NCI-H128 (cell line): ENCODE measurements around the gene E4F1.
"Not testable (repeated sequence)": the region's sequence is repeated elsewhere in the genome, so short reads cannot be mapped to it uniquely, and the experiment has no call there.

Experiments used
- DNase-seq: peaks from one replicate; lab custom pipeline; 2025; ENCODE audit not compliant: unreplicated experiment; lab: John Stamatoyannopoulos, UW

E4F1 gene

GRCh38 chr16:2189252-2189893, 34.0 kb upstream of the E4F1 start:
- DNase-seq: no peak

- no peak for DNase-seq
These were observed 33.3 kb upstream of the E4F1 start for GRCh38 chr16:2190002-2190658.

GRCh38 chr16:2190659-2191445, 32.5 kb upstream of the E4F1 start:
- no peak for DNase-seq

GRCh38 chr16:2191446-2191706, 32.0 kb upstream of the E4F1 start:
- DNase-seq: no peak

- DNase-seq: no peak
These were observed 29.1 kb upstream of the E4F1 start for GRCh38 chr16:2194166-2194834.

GRCh38 chr16:2194852-2195321, 28.5 kb upstream of the E4F1 start:
- no peak for DNase-seq

- no peak for DNase-seq
These were observed 27.8 kb upstream of the E4F1 start for GRCh38 chr16:2195322-2196161.

- no peak for DNase-seq
These were observed 27.0 kb upstream of the E4F1 start, which contains the start of gene CASKIN1 for GRCh38 chr16:2196162-2196980. Gene CASKIN1, minus strand, starts transcription at chr16:2196605. Its CDS starts 173 bp downstream, at chr16:2196432.

GRCh38 chr16:2196981-2197511, 26.3 kb upstream of the E4F1 start:
- no peak for DNase-seq

GRCh38 chr16:2197765-2198164, 25.6 kb upstream of the E4F1 start:
- no peak for DNase-seq

GRCh38 chr16:2198283-2198682, 25.1 kb upstream of the E4F1 start:
- DNase-seq: no peak

- DNase-seq: no peak
These were observed 24.3 kb upstream of the E4F1 start for GRCh38 chr16:2199095-2199494.

- no peak for DNase-seq
These were observed 23.7 kb upstream of the E4F1 start for GRCh38 chr16:2199621-2200139.

GRCh38 chr16:2200313-2200712, 23.1 kb upstream of the E4F1 start:
- DNase-seq: no peak

GRCh38 chr16:2203119-2203688, 20.2 kb upstream of the E4F1 start:
- DNase-seq: not testable (repeated sequence)

- DNase-seq: no peak
These were observed 18.8 kb upstream of the E4F1 start for GRCh38 chr16:2204416-2205103.

- peak; percentile 64 for DNase-seq
These were observed 18.1 kb upstream of the E4F1 start, which contains the start of gene MLST8 for GRCh38 chr16:2205104-2205966. Gene MLST8, plus strand, starts transcription at chr16:2205454. Its CDS starts 632 bp downstream, at chr16:2206086.
